DND-41 (cell line): ENCODE measurements around the gene SERTM2.

Source experiments
- EZH2 ChIP-seq: IDR thresholded peaks from 3 replicates; pipeline ENCODE4 v1.6.1; 2012; ENCODE audit warnings: borderline replicate concordance, low read depth, mild to moderate bottlenecking, moderate library complexity, low read length, inconsistent platforms; ENCODE audit not compliant: severe bottlenecking
- TF ChIP-seq, protein P1 (sequence below): IDR thresholded peaks from 2 replicates; pipeline ENCODE4 v1.5.1; 2012; ENCODE audit warnings: borderline replicate concordance, low read length, moderate library complexity, mild to moderate bottlenecking; ENCODE audit not compliant: poor library complexity, severe bottlenecking; ENCODE audit errors: extremely low read depth

DNA sequence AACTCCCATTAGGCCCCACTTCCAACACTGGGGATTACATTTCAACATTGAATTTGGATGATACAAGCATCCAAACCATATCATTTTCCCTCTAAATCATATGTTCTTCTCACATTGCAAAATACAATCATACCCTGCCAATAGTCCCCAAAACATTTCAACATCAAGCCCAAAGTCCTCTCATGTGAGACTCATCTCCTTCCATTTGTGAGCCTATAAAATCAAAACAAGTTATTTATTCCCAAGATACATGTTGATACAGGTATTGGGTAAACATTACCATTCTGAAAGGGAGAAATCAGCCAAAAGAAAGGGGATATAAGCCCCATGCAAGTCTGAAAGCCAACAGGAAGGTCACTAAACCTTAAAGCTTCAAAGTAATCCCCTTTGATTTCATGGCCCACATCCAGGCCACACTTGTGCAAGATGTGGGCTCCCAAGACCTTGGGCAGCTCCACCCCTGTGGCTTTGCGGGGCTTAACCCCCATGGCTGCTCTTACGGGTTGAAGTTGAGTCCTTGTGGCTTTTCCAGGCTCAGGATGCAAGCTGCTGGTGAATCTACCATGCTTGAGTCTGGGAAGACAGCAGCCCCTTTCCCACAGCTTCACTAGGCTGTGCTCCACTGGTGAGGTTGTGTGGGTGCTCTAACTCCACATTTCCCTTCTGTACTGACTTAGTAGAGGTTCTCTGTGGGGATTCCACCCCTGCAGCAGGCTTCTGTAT lies 40.6 kb upstream of the SERTM2 start:
- TF ChIP-seq, protein P1, sequence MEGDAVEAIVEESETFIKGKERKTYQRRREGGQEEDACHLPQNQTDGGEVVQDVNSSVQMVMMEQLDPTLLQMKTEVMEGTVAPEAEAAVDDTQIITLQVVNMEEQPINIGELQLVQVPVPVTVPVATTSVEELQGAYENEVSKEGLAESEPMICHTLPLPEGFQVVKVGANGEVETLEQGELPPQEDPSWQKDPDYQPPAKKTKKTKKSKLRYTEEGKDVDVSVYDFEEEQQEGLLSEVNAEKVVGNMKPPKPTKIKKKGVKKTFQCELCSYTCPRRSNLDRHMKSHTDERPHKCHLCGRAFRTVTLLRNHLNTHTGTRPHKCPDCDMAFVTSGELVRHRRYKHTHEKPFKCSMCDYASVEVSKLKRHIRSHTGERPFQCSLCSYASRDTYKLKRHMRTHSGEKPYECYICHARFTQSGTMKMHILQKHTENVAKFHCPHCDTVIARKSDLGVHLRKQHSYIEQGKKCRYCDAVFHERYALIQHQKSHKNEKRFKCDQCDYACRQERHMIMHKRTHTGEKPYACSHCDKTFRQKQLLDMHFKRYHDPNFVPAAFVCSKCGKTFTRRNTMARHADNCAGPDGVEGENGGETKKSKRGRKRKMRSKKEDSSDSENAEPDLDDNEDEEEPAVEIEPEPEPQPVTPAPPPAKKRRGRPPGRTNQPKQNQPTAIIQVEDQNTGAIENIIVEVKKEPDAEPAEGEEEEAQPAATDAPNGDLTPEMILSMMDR = no peak
- TF ChIP-seq EZH2 = no peak
